ENCODE data around the gene HPD. TPM values are rescaled to one million over a fixed set of nuclear protein-coding genes. Genes with fewer than 3 reads are reported as not detected.

The HPD gene
- total RNA-seq, 1 donor from 2014 or later = not detected

DNA sequence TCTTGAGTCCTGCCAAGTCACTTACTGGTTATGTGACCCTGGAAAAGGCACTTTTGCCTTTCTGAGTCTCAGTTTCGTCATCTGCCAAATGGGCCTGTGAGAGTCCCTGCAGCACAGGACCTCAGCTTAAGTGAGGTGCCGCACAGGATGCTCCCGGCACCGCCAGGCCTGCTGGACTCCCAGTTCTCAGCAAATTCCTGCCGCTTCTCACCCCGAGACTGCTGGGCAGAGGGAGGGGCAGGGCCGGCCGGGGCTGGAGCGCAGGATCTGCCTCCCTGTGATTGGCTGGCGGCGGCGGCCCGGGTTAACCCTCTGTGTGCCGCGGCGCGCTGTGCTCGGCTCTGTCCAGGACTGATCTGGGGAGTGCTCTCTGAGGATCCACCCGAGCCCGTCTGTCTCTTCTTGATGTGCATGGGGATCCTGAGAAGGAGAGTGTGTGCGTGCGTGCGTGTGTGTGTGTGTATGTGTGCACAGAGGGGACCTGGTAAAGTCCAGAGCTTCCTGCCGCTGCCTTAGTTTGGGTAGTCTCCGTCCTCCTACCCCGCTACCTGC is 46.3 kb downstream of the HPD start:
- intact Hi-C loops (cut with micrococcal nuclease) = loop anchor here (1.0 kb wide), 6 partner anchors 10 to 115 kb away; partner anchors contain the start of gene PSMD9

DNA sequence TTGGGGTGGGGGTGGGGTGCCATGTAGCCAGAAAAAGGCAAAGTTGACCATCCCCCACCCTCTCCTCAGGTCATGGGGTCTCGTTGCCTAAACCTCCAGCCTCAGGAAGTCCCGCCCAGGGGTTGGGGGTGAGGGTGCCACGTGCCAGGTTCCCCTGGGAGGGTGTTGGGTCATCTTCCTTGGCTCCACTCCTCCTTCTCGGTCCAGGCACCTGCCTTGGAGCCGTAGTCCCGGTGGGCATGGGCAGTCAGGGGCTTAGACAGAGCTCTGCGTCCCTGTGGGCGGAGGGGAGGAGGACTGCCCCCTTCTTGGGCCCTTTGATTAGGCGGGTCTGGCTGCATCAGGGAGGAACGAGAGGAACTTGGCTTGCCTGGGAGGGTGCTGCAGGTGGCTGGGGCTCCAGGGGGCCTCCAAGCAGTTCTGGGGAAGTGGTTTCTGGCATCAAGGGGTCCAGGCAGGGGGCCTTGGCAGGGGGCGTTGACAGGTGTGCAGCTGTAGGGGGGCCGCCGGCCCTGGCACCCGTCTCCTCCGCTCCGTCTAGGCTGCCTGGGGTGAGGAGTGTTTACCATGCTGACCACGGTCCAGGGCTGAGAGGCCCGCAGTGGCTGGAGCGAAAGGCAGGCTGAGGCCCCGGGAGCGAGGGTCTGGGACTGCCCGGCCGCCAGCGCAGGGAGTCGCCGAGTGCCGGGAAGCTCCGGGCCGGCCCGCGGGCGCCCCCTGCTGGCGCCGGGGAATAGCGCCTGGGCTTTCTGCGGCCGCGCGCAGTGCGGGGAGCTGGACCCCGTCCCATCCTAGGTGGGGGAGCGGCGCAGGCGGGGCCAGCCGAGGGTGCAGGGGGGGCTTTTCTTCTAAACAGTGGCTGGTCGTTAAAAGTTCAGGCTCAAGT is 47.0 kb downstream of the HPD start:
- intact Hi-C loops (cut with micrococcal nuclease) = loop anchor here (1.0 kb wide), 6 partner anchors 9 to 114 kb away; partner anchors contain the start of gene PSMD9

DNA sequence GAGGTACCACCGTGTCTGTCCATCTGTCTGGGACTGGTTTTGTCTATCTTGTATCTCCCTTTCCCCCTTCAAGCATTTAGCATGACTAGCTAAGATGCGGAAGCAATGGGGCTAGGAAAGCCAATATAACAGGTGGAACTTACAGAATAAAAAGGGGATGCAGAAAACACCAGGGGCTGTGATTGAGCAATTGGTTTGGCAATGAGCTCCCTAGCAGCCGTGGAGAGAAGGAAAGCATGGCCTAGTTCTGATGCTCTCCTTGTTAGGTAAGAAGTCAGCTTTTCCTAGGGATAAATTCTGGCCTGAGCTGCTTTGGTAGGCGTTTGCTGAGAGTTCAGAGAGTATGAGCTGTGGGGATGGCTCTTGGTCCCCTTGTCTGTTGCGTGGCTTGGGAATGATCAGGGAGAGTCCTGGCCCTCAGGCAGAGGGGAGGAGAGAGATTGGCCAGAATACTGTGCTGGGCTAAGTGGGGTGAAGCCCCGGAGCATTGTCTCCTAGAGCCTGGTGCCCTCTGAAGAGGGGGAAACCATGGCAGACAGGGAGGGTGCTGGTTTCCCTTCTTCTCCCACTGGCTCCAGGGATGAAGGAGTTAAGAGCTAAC is 47.7 kb downstream of the HPD start:
- intact Hi-C loops (cut with micrococcal nuclease) = no loop called here

DNA sequence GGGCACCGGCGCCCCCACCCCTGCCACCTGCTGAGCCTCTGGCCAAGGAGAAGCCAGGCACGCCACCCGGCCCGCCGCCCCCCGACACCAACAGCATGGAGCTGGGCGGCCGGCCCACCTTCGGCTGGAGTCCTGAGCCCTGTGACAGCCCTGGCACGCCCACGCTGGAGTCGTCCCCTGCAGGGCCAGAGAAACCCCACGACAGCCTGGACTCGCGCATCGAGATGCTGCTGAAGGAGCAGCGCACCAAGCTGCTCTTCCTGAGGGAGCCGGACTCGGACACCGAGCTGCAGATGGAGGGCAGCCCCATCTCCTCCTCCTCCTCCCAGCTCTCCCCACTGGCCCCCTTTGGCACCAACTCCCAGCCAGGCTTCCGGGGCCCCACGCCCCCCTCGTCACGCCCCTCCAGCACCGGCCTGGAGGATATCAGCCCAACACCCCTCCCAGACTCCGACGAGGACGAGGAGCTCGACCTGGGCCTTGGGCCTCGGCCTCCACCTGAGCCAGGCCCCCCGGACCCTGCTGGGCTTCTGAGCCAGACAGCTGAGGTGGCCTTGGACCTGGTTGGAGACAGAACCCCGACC is 48.3 kb downstream of the HPD start:
- intact Hi-C loops (cut with micrococcal nuclease) = no loop called here

DNA sequence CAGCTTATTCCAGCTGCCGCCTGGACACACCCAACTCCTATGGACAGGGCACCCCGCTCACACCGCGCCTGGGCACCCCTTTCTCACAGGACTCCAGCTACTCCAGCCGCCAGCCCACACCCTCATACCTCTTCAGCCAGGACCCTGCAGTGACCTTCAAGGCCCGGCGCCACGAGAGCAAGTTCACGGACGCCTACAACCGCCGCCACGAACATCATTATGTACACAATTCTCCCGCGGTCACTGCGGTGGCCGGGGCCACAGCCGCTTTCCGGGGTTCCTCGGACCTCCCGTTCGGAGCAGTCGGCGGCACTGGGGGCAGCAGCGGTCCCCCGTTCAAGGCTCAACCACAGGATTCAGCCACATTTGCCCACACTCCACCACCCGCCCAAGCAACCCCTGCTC is 48.9 kb downstream of the HPD start:
- intact Hi-C loops (cut with micrococcal nuclease) = no loop called here

DNA sequence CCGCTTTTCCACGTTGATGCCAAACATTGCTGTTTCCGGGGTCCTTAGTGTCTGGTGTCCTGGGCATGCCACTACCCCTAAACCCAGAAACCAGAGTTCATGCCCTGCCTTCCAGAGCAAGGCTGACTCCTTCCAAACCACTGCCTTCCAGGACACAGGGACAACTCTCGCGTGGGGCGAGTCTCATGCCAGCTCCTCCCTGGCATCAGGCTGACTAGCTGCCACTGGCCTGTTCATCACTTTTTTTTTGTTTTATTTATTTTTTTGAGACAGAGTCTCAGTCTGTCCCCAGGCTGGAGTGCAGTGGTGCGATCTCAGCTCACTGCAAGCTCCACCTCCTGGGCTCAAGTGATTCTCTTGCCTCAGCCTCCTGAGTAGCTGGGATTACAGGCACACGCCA is 50.0 kb downstream of the HPD start:
- intact Hi-C loops (cut with micrococcal nuclease) = no loop called here

DNA sequence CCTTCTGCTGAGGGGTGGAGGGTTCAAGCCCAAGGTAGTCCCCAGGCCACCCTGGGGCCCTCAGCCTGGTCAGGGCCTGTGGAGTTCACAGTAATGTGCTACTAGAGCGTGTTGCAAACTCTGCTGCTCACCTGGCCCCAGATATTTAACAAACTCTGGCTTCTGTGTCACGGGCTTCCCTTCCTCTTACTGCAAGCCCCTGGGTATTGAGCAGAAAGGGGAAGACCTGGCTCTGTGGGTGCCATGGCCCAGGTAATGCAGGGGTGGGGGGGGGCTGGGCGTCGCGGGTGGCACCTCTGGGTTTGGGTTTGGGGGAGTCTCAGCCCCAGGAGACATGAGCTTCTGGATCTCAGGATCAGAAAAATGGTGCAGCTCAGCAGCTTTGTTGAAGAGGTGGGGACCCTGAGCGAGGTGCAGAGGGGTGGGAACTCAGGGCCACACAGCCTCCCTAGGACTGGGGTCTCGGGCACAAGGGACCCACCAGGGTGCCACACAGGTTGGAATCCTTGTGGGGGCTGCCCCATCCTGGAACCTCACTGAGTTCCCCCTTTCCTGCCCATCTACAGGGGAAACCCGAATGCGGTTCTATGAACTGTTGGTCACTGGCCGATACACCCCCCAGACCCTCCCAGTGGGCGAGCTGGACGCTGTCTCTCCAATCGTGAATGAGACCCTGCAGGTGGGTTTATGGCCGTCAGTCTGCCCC is 50.9 kb downstream of the HPD start:
- intact Hi-C loops (cut with micrococcal nuclease) = no loop called here

DNA sequence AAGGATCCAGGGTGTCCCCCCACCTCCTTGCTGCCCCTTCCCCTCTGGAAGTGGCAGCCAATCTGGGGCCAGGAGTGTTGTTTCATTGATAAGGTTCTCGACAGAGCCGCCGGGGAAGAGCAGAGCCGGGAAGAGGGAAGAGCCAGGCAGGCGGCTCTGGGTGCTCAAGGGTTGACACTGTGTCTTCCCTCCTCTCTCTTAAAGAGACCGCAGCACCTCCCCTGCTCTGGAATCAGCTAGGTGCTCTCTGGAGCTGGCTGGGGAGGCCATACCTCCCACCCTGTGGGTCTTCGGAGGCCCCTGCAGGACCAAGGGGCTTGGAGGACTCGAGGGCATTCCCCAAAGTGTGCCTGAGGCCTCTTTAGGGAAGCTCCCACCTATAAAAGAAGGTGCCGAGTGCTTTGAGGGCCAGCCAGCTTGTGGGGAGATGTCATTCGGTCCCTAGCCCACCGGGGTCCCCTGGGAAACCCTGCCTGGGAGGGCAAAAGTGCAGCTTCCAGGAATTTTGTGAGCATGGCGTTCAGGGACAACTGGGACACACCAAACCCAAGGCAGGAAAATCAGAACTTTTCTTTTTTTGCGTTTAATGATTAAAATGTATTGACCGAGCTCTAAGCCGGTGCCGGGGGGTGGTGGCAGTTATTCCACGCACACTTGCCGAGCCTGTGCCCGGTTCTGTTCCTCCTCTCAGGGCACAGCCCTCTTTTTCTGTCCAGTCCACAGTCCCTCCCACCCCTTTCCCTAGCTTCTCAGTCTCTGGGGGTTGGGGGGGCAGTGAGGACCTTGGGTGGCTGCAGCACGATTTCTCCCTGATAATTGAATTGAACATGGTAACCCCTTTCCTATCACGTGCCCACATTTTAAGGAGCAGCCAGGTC is 51.9 kb downstream of the HPD start:
- intact Hi-C loops (cut with micrococcal nuclease) = no loop called here

DNA sequence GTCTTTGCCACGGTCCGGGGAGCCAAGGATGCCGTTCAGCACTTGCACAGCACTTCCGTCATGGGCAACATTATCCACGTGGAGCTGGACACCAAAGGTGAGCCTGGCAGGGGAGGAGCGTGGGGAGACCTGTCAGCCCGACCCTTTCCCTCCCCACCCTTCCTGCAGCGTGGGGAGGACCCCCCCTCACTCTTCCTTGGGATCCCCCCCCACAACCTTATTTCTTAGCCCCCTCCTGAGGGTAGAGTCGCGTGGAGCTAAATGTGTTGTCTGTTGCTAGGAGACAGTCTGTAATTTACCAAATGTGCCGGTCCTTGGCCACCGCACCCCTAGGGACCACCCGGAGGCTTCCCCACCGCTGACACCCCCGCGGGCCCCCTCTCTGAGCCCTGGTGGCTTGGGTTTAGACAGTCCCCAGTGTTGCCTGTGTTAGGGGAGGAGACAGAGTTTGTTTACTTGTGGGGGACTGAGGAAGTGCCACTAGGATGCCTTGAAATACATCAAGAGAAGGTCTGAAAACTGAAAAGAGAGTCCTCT is 52.6 kb downstream of the HPD start:
- intact Hi-C loops (cut with micrococcal nuclease) = no loop called here

DNA sequence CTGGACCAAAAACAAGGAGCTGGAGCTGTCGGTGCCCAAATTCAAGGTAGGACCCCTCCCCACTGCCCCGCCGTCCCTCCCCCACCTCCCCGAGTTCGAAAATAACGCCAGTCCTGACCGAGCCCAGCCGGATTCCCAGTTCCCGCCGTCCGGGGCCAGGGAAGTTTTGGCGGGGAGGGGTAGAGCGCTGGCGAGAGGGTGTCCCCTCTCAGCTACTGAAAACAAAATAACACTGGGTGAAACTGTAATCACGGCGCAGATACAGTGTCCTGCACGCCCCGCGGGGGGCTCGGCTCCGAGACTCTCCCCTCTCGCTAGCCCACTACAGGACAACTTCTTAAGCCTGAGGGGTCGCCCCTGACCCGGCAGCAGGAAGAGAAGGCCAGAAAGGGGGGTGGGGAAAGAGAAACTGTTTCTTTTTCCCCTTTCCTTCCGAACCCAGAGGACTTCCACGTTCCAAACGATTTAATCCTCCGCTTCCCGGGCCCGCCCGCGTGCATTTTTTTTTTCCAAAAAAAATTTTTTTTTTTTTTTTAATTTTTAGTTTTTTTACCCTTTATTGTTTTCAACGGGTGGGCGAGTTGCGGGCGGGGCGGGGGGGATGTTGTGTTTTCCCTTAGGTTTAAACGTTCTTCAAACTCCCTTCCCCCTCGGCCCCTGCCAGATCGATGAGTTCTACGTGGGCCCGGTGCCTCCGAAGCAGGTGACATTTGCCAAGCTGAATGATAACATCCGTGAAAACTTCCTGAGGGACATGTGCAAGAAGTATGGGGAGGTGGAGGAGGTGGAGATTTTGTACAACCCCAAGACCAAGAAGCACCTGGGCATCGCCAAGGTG is 53.3 kb downstream of the HPD start:
- intact Hi-C loops (cut with micrococcal nuclease) = no loop called here

DNA sequence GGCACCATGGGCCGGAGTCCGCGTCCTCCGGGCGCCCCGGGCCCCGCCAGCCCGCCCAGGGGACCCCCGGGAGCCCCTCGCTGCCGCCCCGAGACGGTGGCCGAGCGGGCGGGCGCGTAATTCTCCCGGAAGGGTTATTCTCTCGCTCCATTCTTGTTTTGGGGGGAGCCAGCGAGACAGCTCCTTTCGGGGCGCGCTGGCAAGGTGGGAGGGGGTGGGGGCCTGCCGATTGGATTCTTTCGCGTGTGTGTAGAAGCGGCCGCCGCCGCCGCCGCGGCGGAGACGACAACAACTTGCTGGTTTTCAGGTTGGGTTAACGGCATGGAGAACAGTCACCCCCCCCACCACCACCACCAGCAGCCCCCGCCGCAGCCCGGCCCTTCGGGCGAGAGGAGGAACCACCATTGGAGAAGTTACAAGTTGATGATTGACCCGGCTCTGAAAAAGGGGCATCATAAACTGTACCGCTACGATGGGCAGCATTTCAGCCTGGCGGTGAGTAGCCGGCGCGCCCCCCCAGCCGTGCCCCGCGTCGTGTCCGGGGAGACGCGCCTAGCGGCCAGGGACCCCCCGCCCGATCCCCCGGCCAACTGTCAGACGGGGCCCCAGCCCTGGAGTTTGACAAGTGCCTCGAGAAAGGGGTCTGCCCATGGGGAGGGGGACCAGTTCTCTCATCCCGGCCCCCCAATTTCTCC is 54.1 kb downstream of the HPD start:
- intact Hi-C loops (cut with micrococcal nuclease) = loop anchor here (5.0 kb wide), 2 partner anchors 698 to 1792 kb away; partner anchors contain the start of gene ZCCHC8

DNA sequence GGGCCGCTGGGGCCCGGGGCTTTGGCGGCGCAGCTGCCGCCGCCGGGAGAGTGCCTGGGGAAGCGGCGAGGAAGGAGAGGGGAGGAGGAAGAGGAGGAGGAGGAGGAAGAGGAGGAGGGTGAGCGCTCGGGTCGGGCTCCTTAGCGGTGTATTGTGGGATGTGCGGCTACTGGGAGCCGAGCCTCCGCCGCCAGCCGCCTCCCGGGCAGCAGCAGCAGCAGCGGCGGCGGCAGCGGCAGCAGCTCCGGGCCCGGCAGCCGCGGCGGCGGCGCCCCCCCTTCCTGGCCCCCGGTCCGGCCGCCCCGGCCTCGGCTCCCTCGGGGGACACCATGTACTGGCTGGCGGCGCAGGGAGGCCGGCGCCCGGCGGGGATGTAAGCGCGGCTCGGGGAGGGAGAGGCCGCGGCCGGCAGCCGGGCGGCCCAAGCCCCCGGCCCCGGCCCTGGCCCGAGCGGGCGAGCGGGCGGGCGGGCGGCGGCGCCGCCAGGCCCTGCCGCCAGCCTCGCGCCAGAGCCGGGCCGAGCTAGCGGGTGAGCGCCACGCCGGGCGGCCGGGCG is 54.7 kb downstream of the HPD start, which contains the start of gene SETD1B:
Gene SETD1B (plus strand): TSS at position 149 of the 556 bp plus-strand sequence. CDS start 729 bp downstream, outside the sequence.
- intact Hi-C loops (cut with micrococcal nuclease) = loop anchor here (2.0 to 5.0 kb wide), 4 partner anchors 177 to 1792 kb away; partner anchors contain the start of genes KNTC1, ORAI1, RSRC2 and ZCCHC8

DNA sequence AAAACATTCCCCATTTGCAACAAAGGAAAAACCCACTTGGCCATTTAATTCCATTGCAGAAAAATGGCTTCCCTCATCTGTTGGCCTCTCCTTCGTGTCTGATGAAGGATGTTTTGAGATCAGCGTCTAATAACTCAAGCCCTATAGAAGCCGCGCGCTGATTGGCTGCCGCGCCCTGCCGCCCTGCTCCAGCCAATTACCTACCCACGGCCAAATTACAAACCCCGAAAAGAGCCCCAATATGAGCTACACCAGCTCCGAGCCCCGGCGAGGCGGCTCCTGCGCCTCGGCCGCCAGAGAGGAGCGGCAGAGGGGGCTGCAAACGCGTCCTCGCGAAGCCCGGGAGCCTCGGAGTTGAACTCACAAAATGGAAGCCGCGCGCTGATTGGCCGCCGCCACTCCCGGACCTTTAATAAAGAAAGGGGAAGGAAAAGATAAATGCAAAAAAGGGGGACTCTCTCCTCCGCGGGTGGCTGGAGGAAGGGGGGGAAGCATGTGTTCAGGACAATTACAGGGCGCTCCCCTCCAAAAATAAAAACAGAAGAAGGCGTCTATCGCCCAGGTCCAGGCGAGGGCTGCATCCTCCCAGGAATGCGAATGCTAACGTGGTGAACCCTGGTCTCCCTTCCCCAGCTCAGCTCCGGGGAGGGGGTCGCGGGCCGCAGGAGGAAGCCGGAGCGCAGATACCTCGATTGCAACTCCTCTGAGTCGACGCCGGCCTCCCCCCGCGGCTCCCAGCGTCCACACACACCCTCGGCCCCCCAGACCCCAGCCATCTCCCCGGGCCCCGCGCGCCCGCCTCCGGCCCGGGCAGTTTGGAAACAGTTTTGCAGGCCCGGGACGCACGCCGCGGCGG is 55.6 kb downstream of the HPD start:
- intact Hi-C loops (cut with micrococcal nuclease) = loop anchor here (1.0 to 5.0 kb wide), 7 partner anchors 9 to 1791 kb away; partner anchors contain the start of genes KNTC1, ORAI1, RSRC2 and ZCCHC8

DNA sequence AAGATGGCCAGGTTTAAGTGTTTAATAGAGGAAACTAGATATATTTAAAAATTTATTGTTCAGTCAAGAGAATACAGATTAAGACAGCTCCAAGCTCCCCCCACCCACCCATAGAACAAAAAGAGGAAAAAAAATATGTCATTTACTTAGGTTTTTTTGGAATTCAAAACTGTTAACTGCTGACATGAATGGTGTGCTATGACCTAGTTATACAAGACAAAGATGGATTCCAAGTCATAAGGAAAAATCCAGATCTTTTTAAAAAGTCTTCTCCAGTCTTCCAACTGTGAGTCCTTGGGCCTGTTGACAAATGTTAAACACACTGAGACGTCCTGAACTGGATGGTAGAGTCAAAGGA is 56.2 kb downstream of the HPD start:
- intact Hi-C loops (cut with micrococcal nuclease) = loop anchor here (1.0 to 5.0 kb wide), 7 partner anchors 8 to 1790 kb away; partner anchors contain the start of genes KNTC1, ORAI1, RSRC2 and ZCCHC8

DNA sequence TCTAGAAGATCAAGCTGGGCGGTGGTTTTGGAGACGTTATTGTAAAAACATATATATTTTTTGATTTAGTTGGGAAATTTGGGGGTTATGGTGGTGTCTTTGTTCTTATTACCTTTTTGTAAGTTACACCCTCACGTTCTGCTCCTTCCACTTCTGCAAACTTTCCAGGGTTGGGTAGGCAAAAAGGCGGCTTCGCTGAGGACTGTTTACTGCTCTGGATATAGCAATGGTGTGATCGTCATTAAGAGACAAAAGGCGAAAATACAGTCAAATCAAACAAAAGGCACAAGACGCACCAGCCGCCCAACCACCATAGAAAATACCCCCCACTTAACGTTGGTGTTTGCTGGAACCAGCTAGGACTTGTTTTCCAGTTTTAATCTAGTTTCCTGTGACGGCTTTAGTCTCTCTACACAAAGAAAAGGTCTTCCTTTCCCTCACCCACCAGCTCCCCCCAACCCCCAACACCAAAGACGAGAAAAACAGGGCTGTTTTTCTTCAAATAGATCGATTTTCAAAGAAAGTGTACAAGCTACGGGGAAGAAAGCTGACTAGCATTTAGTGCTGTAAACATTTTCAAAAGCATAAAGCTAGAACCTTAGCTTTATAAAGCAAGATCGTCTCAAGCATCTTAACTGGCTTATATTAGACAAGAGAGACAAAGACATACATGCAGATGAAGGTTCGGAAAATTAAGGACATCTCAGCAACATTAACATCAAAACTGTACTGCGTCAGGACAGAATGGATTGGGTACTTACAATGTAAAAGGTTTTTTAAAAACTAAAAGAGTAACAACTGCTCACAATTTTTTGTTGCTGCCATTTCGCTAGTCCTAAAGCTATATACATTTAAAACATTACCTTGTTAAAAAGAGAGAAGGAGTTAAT is 56.8 kb downstream of the HPD start:
- intact Hi-C loops (cut with micrococcal nuclease) = loop anchor here (1.0 to 5.0 kb wide), 8 partner anchors 8 to 1790 kb away; partner anchors contain the start of genes KNTC1, ORAI1, RSRC2 and ZCCHC8
